K562 (cell line): ENCODE results near the gene KRTAP2-3. TPM values are rescaled to one million over a fixed set of nuclear protein-coding genes. Genes with fewer than 3 reads are reported as not detected.

Experiments
- ATAC-seq: fragments of 200-7000 bp; cut with Tn5 transposase; 3 replicates; pipeline ENCODE4 v1.9.1; 2020; ENCODE audit warnings: moderate library complexity
- BruUV-seq: library from RNA; stranded (reverse); fragments of 400-500 nt; replicated peaks from 2 replicates; lab custom pipeline; 2021; lab: Mats Ljungman, UMichigan
- CTCF ChIA-PET: fragments of 300-600 bp; formaldehyde crosslinking; extraction: SDS; loops from one replicate; lab custom pipeline; 2021; ENCODE audit warnings: low intra/inter-chr PET ratio; lab: Yijun Ruan, JAX
- POLR2A ChIA-PET: fragments of 300-600, 350-650 bp; sonication (Branson Sonifier 250); formaldehyde crosslinking; extraction: SDS; loops from one replicate; lab custom pipeline; 2021; ENCODE audit warnings: antibody characterized with exemption, inconsistent platforms; lab: Yijun Ruan, JAX
- DNase-seq, 4 experiments: peaks; one replicate each; pipeline versions ENCODE4 v3.0.0 to v3.0.0-alpha.2; 2011 to 2018; ENCODE audit warnings: low spot score in 3 of 4, mixed read lengths in 3 of 4; ENCODE audit errors: extremely low read depth in 1 of 4
- FAIRE-seq: peaks from 2 replicates; lab custom pipeline; 2011; peaks lifted over from hg19 to GRCh38; lab: Jason Lieb, UNC
- H2AFZ ChIP-seq: 2 replicates; pipeline ENCODE4 v1.6.0; 2011; ENCODE audit warnings: low read depth, low read length, control low read depth, inconsistent platforms
- H3K27ac ChIP-seq: fragments of 200-600 bp; 3 replicates; pipeline ENCODE4 v1.8.0; 2011; ENCODE audit warnings: low read depth, mild to moderate bottlenecking, control low read depth, inconsistent platforms, low read length, moderate library complexity, mixed read lengths; ENCODE audit errors: extremely low read depth
- H3K27me3 ChIP-seq, 2 experiments: fragments of 300-600 bp in 1 of 2; 2 replicates in 1 of 2; 3 replicates in 1 of 2; pipeline versions ENCODE4 v1.6.0 to v1.8.0; 2011; ENCODE audit warnings: inconsistent platforms in 2 of 2, low read length in 2 of 2, mild to moderate bottlenecking in 1 of 2, mixed read lengths in 1 of 2, moderate library complexity in 1 of 2; ENCODE audit not compliant: control insufficient read depth in 2 of 2, insufficient read depth in 2 of 2
- H3K36me3 ChIP-seq: fragments of 300-600 bp; 3 replicates; pipeline ENCODE4 v1.8.0; 2011; ENCODE audit warnings: mild to moderate bottlenecking, low read length, inconsistent platforms; ENCODE audit not compliant: control insufficient read depth, insufficient read depth
- H3K4me1 ChIP-seq, 2 experiments: fragments of 200-600 bp in 1 of 2; replicated peaks in 1 of 2; 2 replicates in 1 of 2; 3 replicates in 1 of 2; pipeline versions ENCODE4 v1.5.1 to v1.8.0; 2011; ENCODE audit warnings: inconsistent platforms in 2 of 2, low read length in 2 of 2, mild to moderate bottlenecking in 1 of 2, mixed read lengths in 1 of 2, moderate library complexity in 1 of 2; ENCODE audit not compliant: control insufficient read depth in 2 of 2, insufficient read depth in 2 of 2
- H3K4me2 ChIP-seq: 2 replicates; pipeline ENCODE4 v1.6.1; 2011; ENCODE audit warnings: low read length, control low read depth, inconsistent platforms, mixed read lengths; ENCODE audit not compliant: insufficient read depth
- H3K4me3 ChIP-seq: fragments of 200-600 bp; sonication (generic), shearing (Covaris generic); 2 replicates; pipeline ENCODE4 v1.5.1; 2016; ENCODE audit warnings: control low read depth, inconsistent platforms
- H3K79me2 ChIP-seq: fragments of 200-600 bp; 3 replicates; pipeline ENCODE4 v1.8.0; 2011; ENCODE audit warnings: low read length, inconsistent platforms; ENCODE audit not compliant: control insufficient read depth, insufficient read depth
- H3K9ac ChIP-seq, 2 experiments: 2 replicates each; pipeline versions ENCODE4 v1.6.0 to v1.6.1; 2011; ENCODE audit warnings: low read depth in 2 of 2, low read length in 2 of 2, control low read depth in 1 of 2, inconsistent platforms in 1 of 2, mild to moderate bottlenecking in 1 of 2, mixed read lengths in 1 of 2; ENCODE audit not compliant: insufficient read depth in 1 of 2
- H3K9me1 ChIP-seq: one replicate; pipeline ENCODE4 v1.6.0; 2011; ENCODE audit warnings: inconsistent platforms, mild to moderate bottlenecking, low read length, moderate library complexity; ENCODE audit not compliant: control insufficient read depth, insufficient read depth
- H3K9me3 ChIP-seq: replicated peaks from 2 replicates; pipeline ENCODE4 v1.5.1; 2011; ENCODE audit warnings: low read depth, low read length, inconsistent platforms; ENCODE audit not compliant: control insufficient read depth, insufficient read depth
- H4K20me1 ChIP-seq: replicated peaks from 2 replicates; pipeline ENCODE4 v1.6.1; 2011; ENCODE audit warnings: low read length, inconsistent platforms, mixed read lengths; ENCODE audit not compliant: control insufficient read depth, insufficient read depth
- HDAC3 ChIP-seq: fragments of 450-650 bp; IDR thresholded peaks from 2 replicates; pipeline ENCODE4 v1.6.1; 2018; ENCODE audit warnings: borderline replicate concordance, mild to moderate bottlenecking, moderate library complexity; ENCODE audit not compliant: partially characterized antibody
- KDM5B ChIP-seq: fragments of 200-600 bp; sonication (generic); IDR thresholded peaks from 2 replicates; pipeline ENCODE4 v1.6.1; 2012; ENCODE audit warnings: low read depth, mild to moderate bottlenecking, moderate library complexity, low read length, control low read depth, inconsistent platforms; ENCODE audit not compliant: insufficient replicate concordance
- MYNN ChIP-seq, 2 experiments: sonication (generic); formaldehyde crosslinking in 1 of 2; IDR thresholded peaks; 2 replicates each; pipeline versions ENCODE4 v1.5.0 to v1.6.1; 2016 to 2020; ENCODE audit warnings: antibody characterized with exemption in 1 of 2, missing genetic modification reagents in 1 of 2
- RBM25 ChIP-seq: fragments of 200-400 bp; formaldehyde crosslinking; IDR thresholded peaks from 2 replicates; pipeline ENCODE4 v1.6.1; 2018; ENCODE audit warnings: low read length, low read depth, moderate library complexity; ENCODE audit not compliant: severe bottlenecking
- RUNX1 ChIP-seq: sonication (generic); IDR thresholded peaks from 2 replicates; pipeline ENCODE4 v1.6.1; 2016; ENCODE audit warnings: antibody characterized with exemption, low read depth
- WGBS: fragments of 100-300 bp; shearing (Covaris generic); methylation state at CpG from one replicate; pipeline ENCODE4 v1.1.6; 2016; ENCODE audit warnings: low coverage, mixed read lengths; ENCODE audit not compliant: insufficient coverage; ENCODE audit errors: missing lambda C conversion rate; 5-methylcytosine and 5-hydroxymethylcytosine counted together
- in situ Hi-C: fragments of 300-500 bp; cut with MboI; formaldehyde crosslinking; loops from 4 replicates; pipeline ENCODE4 v1.15.0; 2018; ENCODE audit warnings: inconsistent platforms, mixed read lengths
- intact Hi-C: fragments of 100-400 bp; cut with micrococcal nuclease; formaldehyde crosslinking; loops from 2 replicates; pipeline ENCODE4 v1.14.2; 2022
- polyA plus RNA-seq, 8 experiments: library from polyadenylated mRNA; depleted of rRNA in 4 of 8; stranded (reverse) in 5 of 8; unstranded in 3 of 8; fragments of >200 nt; fragmentation: Nextera tagmentation in 2 of 8; fragmentation: Illumina TruSeq in 1 of 8; extraction: Ambion mirVana in 2 of 8; extraction: Trizol in 1 of 8; gene quantifications; 2 replicates each; pipeline versions ENCODE4 v1.2.1 to v1.2.3, GENCODE V29; 2011 to 2014; ENCODE audit warnings: inconsistent platforms in 1 of 8, missing spikeins in 1 of 8
- total RNA-seq, 7 experiments: library from RNA; depleted of rRNA in 6 of 7; stranded (reverse); fragments of >200 nt in 6 of 7; fragmentation: Illumina TruSeq in 2 of 7; extraction: Trizol in 2 of 7; gene quantifications; 2 replicates each; pipeline versions ENCODE4 v1.2.1 to v1.2.3, GENCODE V29; 2011 to 2021; ENCODE audit warnings: low replicate concordance in 1 of 7
- TF ChIP-seq, protein P1 (sequence below): fragments of 250-450 bp; sonication (Bioruptor Pico); IDR thresholded peaks from 2 replicates; pipeline ENCODE4 v1.4.0; 2020
- TF ChIP-seq, protein P2 (sequence below): fragments of 450-650 bp; formaldehyde crosslinking; IDR thresholded peaks from 2 replicates; pipeline ENCODE4 v1.4.0; 2020; ENCODE audit warnings: mild to moderate bottlenecking

Gene KRTAP2-3
- total and polyA plus RNA-seq, 9 of the 15 experiments (the other 6 are each of a cell fraction or from before 2014, with no cell fraction given): not detected

- H3K4me2 ChIP-seq: no peak overlapping the region
- ChIA-PET CTCF (no interaction called here), POLR2A (interaction anchor here (0.7 kb wide), 1 partner anchor 385 kb away, joined by 3 read pairs; no protein-coding TSS in a partner anchor)
- no peak overlapping the region for H3K4me3 ChIP-seq
- no peaks in the 10 kb centered on the region for H4K20me1 ChIP-seq
- in situ Hi-C loops (no loop called here), intact Hi-C loops (no loop called here)
- TF ChIP-seq, protein P1, sequence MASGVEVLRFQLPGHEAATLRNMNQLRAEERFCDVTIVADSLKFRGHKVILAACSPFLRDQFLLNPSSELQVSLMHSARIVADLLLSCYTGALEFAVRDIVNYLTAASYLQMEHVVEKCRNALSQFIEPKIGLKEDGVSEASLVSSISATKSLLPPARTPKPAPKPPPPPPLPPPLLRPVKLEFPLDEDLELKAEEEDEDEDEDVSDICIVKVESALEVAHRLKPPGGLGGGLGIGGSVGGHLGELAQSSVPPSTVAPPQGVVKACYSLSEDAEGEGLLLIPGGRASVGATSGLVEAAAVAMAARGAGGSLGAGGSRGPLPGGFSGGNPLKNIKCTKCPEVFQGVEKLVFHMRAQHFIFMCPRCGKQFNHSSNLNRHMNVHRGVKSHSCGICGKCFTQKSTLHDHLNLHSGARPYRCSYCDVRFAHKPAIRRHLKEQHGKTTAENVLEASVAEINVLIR: no peak
- TF ChIP-seq, protein P2, sequence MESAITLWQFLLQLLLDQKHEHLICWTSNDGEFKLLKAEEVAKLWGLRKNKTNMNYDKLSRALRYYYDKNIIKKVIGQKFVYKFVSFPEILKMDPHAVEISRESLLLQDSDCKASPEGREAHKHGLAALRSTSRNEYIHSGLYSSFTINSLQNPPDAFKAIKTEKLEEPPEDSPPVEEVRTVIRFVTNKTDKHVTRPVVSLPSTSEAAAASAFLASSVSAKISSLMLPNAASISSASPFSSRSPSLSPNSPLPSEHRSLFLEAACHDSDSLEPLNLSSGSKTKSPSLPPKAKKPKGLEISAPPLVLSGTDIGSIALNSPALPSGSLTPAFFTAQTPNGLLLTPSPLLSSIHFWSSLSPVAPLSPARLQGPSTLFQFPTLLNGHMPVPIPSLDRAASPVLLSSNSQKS (CRISPR knock-in tag): no peak
- TF ChIP-seq RUNX1: no peak
- TF ChIP-seq MYNN (IDR thresholded peaks at IDR 0.05): no peak
- TF ChIP-seq MYNN (CRISPR knock-in tag; IDR thresholded peaks at IDR 0.05): no peak
- TF ChIP-seq RBM25: no peak
- no peak for TF ChIP-seq KDM5B
- no peak for TF ChIP-seq HDAC3
- no peaks in the 10 kb centered on the region for H3K9me1 ChIP-seq
- no peaks in the 10 kb centered on the region for H3K9me3 ChIP-seq
- 0% methylated on average over 3 of the region's 3 CpGs for WGBS
- 0 out of 5 replicates have a peak, but pooled peaks cover 0 to 3% of the 10 kb centered on the region in 2 experiments for H3K27me3 ChIP-seq
- DNase-seq: no peak
- H3K27ac ChIP-seq: no peak overlapping the region
- no peaks in the 10 kb centered on the region for H3K4me1 ChIP-seq
- no peak for ATAC-seq
- no peaks in the 10 kb centered on the region for H3K79me2 ChIP-seq
- no TSS peak for BruUV-seq
- H3K36me3 ChIP-seq: no peaks in the 10 kb centered on the region
- H3K9ac ChIP-seq: no peak overlapping the region
- no peak overlapping the region for H2AFZ ChIP-seq
- FAIRE-seq: no peak
Measured at GRCh38 chr17:41018541-41018940, 41.4 kb downstream of the KRTAP2-3 start.
